NB4 (cell line): ENCODE data around the gene SLIT1.

Experiments used
- MYC ChIP-seq: IDR thresholded peaks from 2 replicates; pipeline ENCODE4 v1.6.1; 2011; ENCODE audit warnings: low read depth, low read length
- TF ChIP-seq, protein P1 (sequence below): IDR thresholded peaks from one replicate; pipeline ENCODE4 v1.5.1; 2012; ENCODE audit warnings: low read depth, low read length

DNA sequence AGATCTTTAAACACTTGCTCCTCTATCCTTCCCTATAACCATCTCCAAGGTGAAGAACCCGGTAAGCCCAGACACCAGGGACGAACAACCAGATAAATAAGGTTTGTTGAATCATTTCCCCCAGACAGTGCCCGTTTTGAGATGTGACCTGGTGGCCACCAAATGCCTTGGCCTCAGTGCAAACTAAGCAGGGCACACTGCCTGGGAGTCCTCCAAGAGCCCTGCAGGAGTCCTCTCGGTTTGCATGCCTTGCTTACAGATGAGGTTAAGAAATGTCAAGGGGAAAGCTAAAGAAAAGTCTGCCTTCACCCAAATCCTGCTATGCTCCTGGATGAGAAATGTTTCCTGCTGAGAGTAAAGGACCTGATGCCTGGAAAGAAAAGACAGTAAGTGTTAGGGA, 31.6 kb downstream of the SLIT1 start:
- TF ChIP-seq, protein P1, sequence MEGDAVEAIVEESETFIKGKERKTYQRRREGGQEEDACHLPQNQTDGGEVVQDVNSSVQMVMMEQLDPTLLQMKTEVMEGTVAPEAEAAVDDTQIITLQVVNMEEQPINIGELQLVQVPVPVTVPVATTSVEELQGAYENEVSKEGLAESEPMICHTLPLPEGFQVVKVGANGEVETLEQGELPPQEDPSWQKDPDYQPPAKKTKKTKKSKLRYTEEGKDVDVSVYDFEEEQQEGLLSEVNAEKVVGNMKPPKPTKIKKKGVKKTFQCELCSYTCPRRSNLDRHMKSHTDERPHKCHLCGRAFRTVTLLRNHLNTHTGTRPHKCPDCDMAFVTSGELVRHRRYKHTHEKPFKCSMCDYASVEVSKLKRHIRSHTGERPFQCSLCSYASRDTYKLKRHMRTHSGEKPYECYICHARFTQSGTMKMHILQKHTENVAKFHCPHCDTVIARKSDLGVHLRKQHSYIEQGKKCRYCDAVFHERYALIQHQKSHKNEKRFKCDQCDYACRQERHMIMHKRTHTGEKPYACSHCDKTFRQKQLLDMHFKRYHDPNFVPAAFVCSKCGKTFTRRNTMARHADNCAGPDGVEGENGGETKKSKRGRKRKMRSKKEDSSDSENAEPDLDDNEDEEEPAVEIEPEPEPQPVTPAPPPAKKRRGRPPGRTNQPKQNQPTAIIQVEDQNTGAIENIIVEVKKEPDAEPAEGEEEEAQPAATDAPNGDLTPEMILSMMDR, result no peak
- no peak for TF ChIP-seq MYC
